GM19025 (cell line): ENCODE results near the gene FOXC1.

Source experiments
- ATAC-seq: cut with Tn5 transposase; IDR thresholded peaks from one replicate; pipeline ENCODE4 v1.9.1; 2021; ENCODE audit warnings: mild to moderate bottlenecking, low read depth, moderate library complexity; ENCODE audit not compliant: unreplicated experiment

FOXC1 gene

GRCh38 chr6:1636971-1637871 lies 27.5 kb downstream of the FOXC1 start:
- ATAC-seq: no peak

GRCh38 chr6:1639430-1639829 lies 29.7 kb downstream of the FOXC1 start:
- ATAC-seq: no peak

DNA sequence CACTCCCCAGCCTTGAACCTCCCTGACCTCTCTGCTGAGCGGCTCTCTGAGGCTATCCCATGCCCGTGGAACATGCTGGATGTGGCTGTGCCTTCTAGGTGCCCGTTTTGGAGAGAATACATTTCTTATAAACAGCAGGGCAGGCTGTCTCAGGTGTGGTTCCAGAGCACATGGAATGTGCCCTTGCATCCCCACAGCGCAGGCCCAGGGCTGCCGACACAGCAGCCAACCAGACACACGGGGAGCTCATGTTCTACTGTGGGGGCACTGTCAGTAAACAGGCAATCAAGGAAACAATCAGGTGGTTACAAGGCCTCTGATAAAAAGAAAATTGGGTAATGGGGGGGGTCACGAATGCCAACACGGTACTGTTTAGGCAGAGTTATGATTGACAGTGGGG lies 30.8 kb downstream of the FOXC1 start:
- no peak for ATAC-seq

DNA sequence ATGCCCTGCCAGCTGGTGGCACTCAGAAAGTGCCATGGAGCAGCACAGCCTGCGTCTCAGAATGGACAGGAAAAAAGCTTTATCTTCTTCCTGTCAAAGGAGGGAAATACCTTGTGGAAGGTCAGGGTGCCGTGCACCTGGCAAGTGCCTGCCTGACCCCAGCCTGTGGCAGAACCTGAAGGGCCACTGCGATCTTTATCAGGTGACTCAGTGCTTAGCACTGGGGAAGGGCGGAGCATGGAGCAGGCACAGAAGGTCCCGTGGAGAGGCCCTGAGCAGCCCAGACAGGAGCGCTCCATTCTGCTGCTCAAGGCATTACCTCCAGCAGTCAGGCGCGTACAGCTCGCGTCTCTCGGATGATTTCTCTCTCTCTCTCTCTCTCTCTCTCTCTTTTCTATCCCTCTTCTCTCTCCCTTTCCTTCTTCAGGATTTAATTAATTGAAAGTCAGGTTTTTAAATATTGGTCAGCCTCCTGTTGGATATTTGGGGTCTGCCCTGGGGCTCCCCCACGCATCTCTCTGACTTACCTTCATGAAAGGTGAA lies 31.7 kb downstream of the FOXC1 start:
- no peak for ATAC-seq

- no peak for ATAC-seq
These were observed 33.4 kb downstream of the FOXC1 start for GRCh38 chr6:1643111-1643510.

DNA sequence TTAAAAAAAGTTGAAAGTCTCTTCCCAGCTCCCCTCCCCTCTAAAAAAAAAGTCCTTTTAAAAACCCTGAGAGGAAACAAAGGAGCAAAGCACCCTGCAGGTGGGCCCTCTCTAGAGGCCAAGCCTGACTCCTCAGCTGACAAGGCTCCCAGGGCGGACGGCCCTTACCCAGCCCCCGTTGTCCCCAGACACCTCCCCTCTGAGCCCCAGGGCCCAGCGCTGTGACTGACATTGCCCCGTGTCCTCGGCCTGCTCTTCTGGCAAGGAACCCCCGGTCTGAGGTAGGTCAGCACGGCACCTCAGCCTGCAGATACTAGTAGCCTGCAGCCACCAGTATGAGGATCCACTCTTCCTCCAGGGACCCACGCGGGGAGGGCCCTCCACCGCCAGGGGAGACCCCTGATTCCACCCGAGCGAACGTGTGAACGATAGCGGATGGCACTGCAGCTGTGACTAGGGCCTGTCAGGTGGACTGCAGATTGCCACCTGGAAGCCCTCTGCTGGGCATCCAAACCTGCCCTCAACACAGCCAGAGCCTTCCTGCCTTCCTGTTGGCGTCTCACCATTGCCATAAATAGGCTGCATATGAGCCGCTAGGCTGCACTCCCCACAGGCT lies 34.2 kb downstream of the FOXC1 start:
- no peak for ATAC-seq

DNA sequence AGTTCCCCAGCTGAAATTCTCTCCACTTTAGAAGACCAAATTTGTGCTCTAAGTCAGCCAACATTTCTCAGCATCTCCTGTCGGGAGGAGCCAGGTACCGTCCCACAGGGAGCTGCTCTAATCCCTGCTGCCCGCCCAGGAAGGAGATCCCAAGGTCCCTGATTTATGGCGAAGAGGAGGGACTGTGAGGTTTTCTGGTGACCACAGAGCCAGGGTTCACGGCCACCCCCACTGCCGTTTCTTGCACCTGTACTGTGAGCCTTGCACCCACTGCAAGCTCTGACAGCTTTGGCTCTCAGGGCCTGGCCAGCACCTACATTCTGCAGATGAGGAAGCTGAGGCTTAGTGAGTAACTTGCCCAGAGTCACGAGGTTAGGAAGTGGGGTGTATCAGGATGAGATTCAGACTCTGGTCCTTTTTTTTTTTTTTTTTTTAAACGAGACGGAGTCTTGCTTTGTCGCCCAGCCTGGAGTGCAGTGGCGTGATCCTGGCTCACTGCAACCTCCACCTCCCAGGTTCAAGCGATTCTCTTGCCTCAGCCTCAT lies 34.9 kb downstream of the FOXC1 start:
- no peak for ATAC-seq

- no peak for ATAC-seq
These were observed 35.9 kb downstream of the FOXC1 start for GRCh38 chr6:1645466-1646185.

DNA sequence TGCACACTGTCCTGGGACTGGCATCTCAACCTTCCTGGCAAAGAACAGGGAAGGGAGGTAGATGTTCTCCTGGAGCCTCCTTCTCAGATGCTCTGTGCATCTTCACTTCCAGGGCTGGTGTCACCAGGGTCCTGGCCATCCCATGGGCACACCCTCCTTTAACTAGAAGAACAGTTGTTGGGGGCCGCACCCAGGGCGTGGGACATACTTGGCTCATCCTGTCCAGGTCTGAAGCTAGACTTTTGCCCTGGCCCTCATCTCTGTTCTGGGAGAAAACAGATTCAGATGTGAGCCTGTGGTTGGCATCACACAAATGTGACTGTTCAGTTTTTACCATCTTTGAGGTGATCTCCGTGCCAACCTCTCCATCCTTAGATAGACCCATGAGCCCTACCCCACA lies 41.6 kb downstream of the FOXC1 start:
- no peak for ATAC-seq

GRCh38 chr6:1652842-1653241 lies 43.1 kb downstream of the FOXC1 start:
- ATAC-seq: no peak

DNA sequence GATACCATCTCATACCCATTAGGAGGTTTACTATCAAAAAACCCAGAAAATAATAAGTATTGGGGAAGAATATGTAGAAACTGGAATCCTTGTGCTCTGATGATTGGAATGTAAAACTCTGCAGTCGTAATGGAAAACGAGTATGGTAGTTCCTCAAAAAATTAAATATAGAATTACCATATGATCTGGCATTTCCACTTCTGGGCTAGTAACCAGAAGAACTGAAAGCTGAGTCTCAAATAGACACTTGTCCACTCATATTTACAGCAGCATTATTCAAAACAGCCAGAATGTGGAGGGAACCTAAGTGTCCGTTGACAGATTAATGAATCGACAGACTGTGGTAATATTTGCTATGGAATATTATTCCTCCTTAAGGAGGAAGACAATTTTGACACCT lies 44.3 kb downstream of the FOXC1 start:
- no peak for ATAC-seq

- ATAC-seq: no peak
These were observed 47.5 kb downstream of the FOXC1 start for GRCh38 chr6:1657116-1657770.

DNA sequence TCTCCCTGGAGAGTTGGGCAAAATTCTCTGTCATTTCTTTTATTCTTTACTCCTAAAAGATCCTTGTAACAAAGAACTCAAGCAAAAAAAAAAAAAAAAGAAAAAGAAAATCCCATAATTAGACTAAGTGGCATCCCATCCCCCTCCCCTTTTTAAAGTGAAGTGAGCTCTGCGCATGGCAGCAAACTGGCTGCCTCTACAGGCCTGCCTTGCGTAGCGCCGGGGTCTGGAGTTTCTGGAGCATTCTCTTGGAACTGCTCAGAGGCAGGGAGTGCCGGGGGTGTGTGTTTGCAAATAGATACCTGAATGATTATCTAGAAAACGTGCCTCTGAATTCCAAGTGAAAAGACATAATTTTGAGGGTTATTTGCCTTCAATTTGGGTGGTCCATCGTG lies 48.1 kb downstream of the FOXC1 start:
- no peak for ATAC-seq

GRCh38 chr6:1658212-1659005 lies 48.7 kb downstream of the FOXC1 start:
- ATAC-seq: no peak

- ATAC-seq: no peak
These were observed 50.1 kb downstream of the FOXC1 start for GRCh38 chr6:1659816-1660215.

DNA sequence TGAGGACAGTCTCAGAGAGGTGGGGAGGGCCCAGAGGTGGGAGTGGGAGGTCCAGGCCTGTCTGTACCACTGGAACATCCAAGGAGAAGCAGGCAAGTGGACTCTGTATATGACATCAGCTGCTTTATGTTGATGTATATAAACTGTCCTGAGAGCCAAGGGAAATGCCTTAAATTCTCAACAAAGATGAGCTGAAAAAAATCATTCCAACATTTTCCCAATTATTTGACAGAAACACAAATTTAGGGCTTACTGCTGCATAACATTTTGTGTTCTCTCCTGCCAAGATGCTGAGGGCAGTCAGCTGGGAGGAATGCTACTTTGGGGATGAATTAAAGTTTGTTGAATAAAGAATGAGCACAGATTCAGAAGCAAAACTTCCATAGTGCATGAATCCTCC lies 52.8 kb downstream of the FOXC1 start:
- ATAC-seq: no peak
